ENCODE measurements around the gene MYO9A. TPM values are rescaled to one million over a fixed set of nuclear protein-coding genes. Genes with fewer than 3 reads are reported as not detected.

MYO9A gene
- total and polyA plus RNA-seq, 10 of the 15 experiments (the other 5 are each of a cell fraction or from before 2014, with no cell fraction given): 3.3 to 25.3 (median 12.2) TPM

DNA sequence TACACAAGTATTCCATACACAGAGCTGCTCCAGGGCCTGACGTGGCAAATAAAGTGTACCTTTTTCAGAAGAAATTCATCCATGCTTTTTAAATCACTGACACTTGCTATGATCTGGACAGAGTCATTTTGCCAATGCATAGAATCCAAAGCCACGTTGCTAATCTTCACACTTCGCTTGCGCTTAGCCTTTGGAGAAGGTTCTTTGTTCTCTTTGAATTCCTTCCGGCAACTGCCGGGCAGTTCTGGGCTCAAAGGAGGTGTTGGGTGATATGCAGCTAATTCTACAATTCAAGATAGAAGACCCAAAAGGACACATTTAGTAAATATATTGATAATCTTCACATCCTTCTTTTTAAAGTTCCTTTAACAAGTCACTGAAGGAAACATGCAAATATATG is 237.7 kb downstream of the MYO9A start:
- Histone ChIP-seq H4K20me1 (ENCODE audit: control insufficient read depth, insufficient read depth) (no peaks in the 10 kb centered on the region), H3K9ac (ENCODE audit: control insufficient read depth, insufficient read depth, low read length) (no peak overlapping the region), H3K27ac (ENCODE audit: control insufficient read depth, insufficient read depth) (no peak overlapping the region), H3K27me3 (replicated peaks in 1 of 2; ENCODE audit: control insufficient read depth in 2 of 2, insufficient read depth in 2 of 2, low read length in 1 of 2) (no peaks in the 10 kb centered on the region), H3K9me3 (replicated peaks; ENCODE audit: control insufficient read depth, insufficient read depth, low read length) (no peaks in the 10 kb centered on the region), H3K4me1 (ENCODE audit: control insufficient read depth, insufficient read depth, low read length) (peaks cover 11% of the 10 kb centered on the region; the same call in 1 of the 2 replicates), H3K4me3 (no peak overlapping the region), H3K4me2 (ENCODE audit: control insufficient read depth, insufficient read depth) (no peak overlapping the region), H3K36me3 (ENCODE audit: control insufficient read depth in 2 of 2, insufficient read depth in 2 of 2, low read length in 1 of 2) (peaks cover 0 to 5% of the 10 kb centered on the region in 2 experiments; a peak in 2 of 4 replicates), H3K79me2 (ENCODE audit: control insufficient read depth, insufficient read depth, low read length) (no peaks in the 10 kb centered on the region), H2AFZ (ENCODE audit: control insufficient read depth, low read depth, low read length) (no peak overlapping the region)
- FAIRE-seq (no peak), DNase-seq (ENCODE audit: low read depth, low spot score) (no peak), ATAC-seq (no peak)
- CTCF ChIA-PET: no interaction called here
- in situ Hi-C loops (cut with MboI): no loop called here
- RAD21 ChIA-PET (ENCODE audit: unreplicated experiment): no interaction called here
- POLR2A ChIA-PET: no interaction called here
- WGBS (ENCODE audit: insufficient coverage, insufficient replicate concordance, low lambda C conversion rate, missing lambda C conversion rate): 83% methylated on average over 6 of the region's 6 CpGs
- SMC1A ChIA-PET (ENCODE audit: uncharacterized antibody, unreplicated experiment): no interaction called here
- TF ChIP-seq IRF4 (IDR thresholded peaks at IDR 0.05; ENCODE audit: low read depth, low read length) (no peak), MTA2 (IDR thresholded peaks at IDR 0.05; ENCODE audit: low read depth) (no peak), RAD51 (IDR thresholded peaks at IDR 0.05) (no peak), BCLAF1 (IDR thresholded peaks at IDR 0.05) (no peak), TBL1XR1 (IDR thresholded peaks at IDR 0.05; ENCODE audit: low read depth, low read length) (no peak), ZBTB11 (CRISPR knock-in tag; IDR thresholded peaks at IDR 0.05) (no peak), EZH2 (IDR thresholded peaks at IDR 0.05; ENCODE audit: borderline replicate concordance, control insufficient read depth, low read depth, low read length) (no peak), LARP7 (IDR thresholded peaks at IDR 0.05) (no peak), MXI1 (IDR thresholded peaks at IDR 0.05; ENCODE audit: low read depth, low read length) (no peak), HDGF (IDR thresholded peaks at IDR 0.05) (no peak), PBX3 (IDR thresholded peaks at IDR 0.05; ENCODE audit: insufficient replicate concordance, low read depth, low read length) (no peak), CREB1 (IDR thresholded peaks at IDR 0.05; ENCODE audit: low read depth) (no peak), BCL11A (IDR thresholded peaks at IDR 0.05; ENCODE audit: low read depth, low read length) (no peak)
- BruUV-seq (replicated peaks): no TSS peak
- intact Hi-C loops (cut with micrococcal nuclease; ENCODE audit: unreplicated experiment): no loop called here

All from GM12878 (cell line).